ENCODE results near the gene C19orf53. TPM values are rescaled to one million over a fixed set of nuclear protein-coding genes. Genes with fewer than 3 reads are reported as not detected.
A peak's percentile ranks its signal among the peaks of the same experiment; 100 is the strongest.

The C19orf53 gene
- 100 to 1,000 TPM; 122 to 265 (median 152) TPM for total RNA-seq

DNA sequence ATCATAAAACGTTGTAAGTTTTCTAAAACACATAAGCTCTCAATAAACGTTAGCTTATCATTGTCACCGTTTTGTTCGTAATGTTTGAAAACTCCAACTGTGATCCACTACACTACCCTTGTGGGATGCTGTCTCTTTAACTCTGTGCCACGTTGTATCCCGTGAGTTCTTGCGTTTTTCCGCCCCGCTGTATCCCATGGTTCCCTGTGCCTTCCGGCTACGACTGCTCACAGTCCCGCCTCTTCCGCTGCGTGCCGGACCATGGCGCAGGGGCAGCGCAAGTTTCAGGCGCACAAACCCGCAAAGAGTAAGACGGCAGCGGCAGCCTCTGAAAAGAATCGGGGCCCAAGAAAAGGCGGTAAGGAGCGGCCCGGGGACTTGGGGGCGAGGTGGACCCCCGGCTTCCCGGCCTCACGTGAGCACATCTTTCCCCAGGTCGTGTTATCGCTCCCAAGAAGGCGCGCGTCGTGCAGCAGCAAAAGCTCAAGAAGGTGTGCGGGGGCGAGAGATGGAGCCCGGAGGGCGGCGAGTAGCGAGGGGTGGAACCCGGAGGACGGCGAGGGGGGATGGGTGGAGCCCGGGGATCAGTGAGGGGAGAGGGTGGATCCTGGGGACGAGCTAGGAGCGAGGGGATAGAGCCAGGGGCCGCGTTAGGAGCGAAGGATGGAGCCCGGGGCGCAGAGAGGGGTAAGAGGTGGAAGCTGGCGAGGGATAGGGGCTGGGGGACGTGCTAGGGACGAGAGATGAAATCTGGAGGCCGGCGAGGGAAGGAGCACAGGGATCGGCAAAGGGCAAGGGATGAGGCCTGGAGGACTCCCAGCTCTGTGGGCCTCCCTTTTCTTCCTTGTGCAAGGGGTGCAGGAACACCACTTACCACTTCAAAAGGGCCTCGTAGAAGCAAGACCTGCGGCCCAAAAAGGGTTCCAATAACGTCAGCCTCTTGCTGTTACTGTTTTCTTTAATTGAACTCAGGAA lies at the start of gene C19orf53:
C19orf53 (plus strand) TSS at position 240 of the 975 bp plus-strand sequence; CDS start at position 262, 22 bp downstream.
- 0 to 5% (median 0%) methylated on average over 1 to 15 of the region's 61 CpGs; no CpG with 5 or more reads in 1 of the 10 experiments for whole genome bisulfite sequencing, 10 experiments
- peak within 1 kb of the TSS; percentile 58 to 98 (median 95) for H3K4me3 ChIP-seq
- peaks cover 4 to 7% of the 10 kb centered on the region in 2 donors for H3K4me1 ChIP-seq (replicated peaks in 1 of 2)
- peak within 1 kb of the TSS; percentile 84 to 87 for H3K27ac ChIP-seq
- in situ Hi-C loops (cut with MboI; ENCODE audit: low pct_unique_long_range_greater_than_20kb in 2 of 9, low sequenced_read_pairs in 9 of 9, unreplicated experiment in 9 of 9), result no loop called here
- peak; percentile 97 to 99 (median 98) for ATAC-seq (replicated peaks in 6 of 8)

DNA sequence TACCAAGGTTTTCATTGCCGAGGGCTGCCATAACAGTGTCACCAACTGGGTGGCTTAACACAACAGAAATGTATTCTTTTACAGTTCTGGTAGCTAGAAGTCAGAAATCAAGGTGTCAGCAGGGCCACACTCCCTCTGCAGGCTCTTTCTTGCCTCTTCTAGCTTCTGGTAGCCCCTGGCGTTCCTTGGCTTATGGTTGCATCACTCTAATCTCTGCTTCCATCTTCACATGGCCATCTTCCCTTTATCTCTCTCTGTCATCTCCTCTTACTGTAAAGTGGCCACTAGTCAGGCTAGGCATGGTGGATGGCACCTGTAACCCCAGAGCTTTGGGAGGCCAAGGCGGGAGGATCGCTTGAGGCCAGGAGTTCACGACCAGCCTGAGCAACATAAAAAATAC lies 47.9 kb upstream of the C19orf53 start:
- no peak for ATAC-seq (replicated peaks in 6 of 8)
- no peak overlapping the region for H3K27ac ChIP-seq
- in situ Hi-C loops (cut with MboI; ENCODE audit: low pct_unique_long_range_greater_than_20kb in 2 of 9, low sequenced_read_pairs in 9 of 9, unreplicated experiment in 9 of 9), result loop anchor here in 1 of 9 experiments (10.0 kb wide), 1 partner anchor 452 kb away; no protein-coding TSS in a partner anchor
- WGBS, 10 experiments, result 78 to 100% (median 94%) methylated on average over 1 to 4 of the region's 5 CpGs; no CpG with 5 or more reads in 1 of the 10 experiments
- peaks cover 6% of the 10 kb centered on the region in 2 donors for H3K4me1 ChIP-seq (replicated peaks in 1 of 2)
- no peak overlapping the region for H3K4me3 ChIP-seq

DNA sequence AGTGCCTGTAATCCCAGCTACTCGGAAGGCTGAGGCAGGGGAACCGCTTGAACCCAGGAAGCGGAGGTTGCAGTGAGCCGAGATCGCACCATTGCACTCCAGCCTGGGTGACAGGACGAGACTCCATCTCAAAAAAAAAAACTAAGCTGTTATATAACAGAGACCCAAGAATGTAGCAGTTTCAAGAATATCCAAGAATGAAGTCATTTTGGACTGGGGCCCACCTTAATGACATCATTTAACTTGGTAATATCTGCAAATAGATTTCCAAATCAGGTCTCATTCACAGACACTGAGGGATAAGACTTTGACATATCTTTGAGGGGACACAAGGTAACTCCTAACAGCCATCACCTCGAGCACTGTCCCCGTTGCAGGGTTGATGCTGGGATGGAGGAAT lies 46.5 kb upstream of the C19orf53 start:
- in situ Hi-C loops (cut with MboI; ENCODE audit: low pct_unique_long_range_greater_than_20kb in 2 of 9, low sequenced_read_pairs in 9 of 9, unreplicated experiment in 9 of 9), result loop anchor here in 1 of 9 experiments (10.0 kb wide), 1 partner anchor 453 kb away; no protein-coding TSS in a partner anchor
- peaks cover 8 to 10% of the 10 kb centered on the region in 2 donors for H3K4me1 ChIP-seq (replicated peaks in 1 of 2)
- no peak for ATAC-seq (replicated peaks in 6 of 8)

DNA sequence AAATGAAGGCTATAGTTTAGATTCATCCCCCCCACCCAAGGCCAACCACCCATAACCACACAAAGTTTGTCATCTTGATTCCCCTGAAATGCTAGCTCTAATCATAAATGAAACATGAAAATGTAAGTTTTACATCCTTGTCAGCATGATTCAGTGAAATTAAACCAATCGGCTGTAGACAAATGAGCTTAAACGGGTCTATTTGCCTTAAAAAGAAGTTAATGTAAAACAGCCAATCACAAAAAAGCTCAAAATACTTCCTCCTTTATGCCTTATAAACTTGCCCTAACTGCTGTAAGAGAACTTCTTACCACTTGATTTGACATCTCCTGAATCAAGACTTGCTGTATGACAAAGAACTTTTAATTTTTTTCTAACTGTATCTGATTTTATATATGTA lies 44.4 kb upstream of the C19orf53 start:
- Histone ChIP-seq H3K4me1 (replicated peaks in 1 of 2) (peaks cover 8 to 10% of the 10 kb centered on the region in 2 donors), H3K4me3 (no peak overlapping the region), H3K27ac (no peak overlapping the region)
- in situ Hi-C loops (cut with MboI; ENCODE audit: low pct_unique_long_range_greater_than_20kb in 2 of 9, low sequenced_read_pairs in 9 of 9, unreplicated experiment in 9 of 9), result loop anchor here in 1 of 9 experiments (10.0 kb wide), 1 partner anchor 455 kb away; no protein-coding TSS in a partner anchor
- no peak for ATAC-seq (replicated peaks in 6 of 8)
- 12 to 100% (median 79%) methylated on average over 1 to 2 of the region's 2 CpGs; no CpG with 5 or more reads in 3 of the 10 experiments for WGBS, 10 experiments

More for the DNA sequence above, 46.5 kb upstream of the C19orf53 start:
- H3K4me3 ChIP-seq, result no peak overlapping the region
- H3K27ac ChIP-seq, result no peak overlapping the region
- 23 to 100% (median 64%) methylated on average over 1 to 6 of the region's 8 CpGs; no CpG with 5 or more reads in 3 of the 10 experiments for WGBS, 10 experiments

DNA sequence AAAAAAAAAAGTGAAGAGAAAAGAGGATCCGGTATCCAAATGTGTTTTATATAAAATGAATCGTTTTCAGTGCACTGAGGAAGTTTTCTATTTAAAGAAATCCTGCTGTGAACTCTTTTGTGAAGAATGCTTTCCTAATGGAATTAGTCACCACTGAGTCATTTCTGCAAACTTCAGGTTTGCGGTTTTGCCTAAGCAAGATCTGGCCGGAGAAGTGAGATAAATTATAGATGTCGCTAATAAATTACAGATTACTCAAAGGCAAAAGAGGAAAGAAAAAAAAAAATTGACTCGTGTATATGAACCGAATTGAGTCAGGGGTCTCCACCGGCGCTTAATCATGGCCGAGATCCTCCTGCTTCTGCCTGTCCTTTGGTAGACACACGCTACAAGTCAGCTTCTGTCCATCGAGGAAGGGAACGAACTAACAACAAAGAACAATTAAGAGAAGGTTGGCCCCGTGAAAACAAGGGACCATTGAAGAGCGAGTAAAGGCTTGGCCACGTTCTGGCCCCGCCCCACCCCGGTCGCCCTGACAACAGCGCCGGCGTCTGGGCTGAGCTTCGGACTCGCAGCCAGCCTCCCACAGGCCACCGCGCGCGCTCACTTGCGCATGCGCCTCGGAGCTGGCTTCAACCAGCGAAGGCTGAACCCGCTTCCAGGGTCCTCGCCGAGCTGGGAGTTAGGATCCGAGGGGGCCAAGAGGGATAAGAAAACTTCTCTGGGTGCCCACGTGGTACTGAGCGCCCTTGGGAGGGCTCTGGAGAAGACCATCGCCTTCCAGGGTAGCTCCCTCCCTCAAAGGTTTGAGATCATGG lies 42.9 kb upstream of the C19orf53 start:
- 0 to 9% (median 3%) methylated on average over 4 to 26 of the region's 39 CpGs for WGBS, 10 experiments

DNA sequence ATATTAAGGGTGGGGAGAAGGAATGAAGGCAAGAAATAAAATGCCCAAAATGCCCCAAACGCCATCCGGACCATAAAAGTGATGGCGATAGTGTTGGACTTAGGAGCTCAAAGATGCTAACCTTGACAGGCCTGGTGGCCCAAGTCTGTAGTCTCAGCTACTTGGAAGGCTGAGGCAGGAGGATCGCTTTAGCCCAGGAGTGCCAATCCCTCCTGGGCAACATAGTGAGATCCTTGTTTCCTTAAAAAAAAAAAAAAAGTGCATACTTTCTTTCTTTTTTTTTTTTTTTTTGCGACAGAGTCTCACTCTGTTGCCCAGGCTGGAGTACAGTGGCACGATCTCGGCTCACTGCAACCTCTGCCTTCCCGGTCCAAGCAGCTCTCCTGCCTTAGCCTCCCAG lies 41.9 kb upstream of the C19orf53 start:
- H3K4me1 ChIP-seq (replicated peaks in 1 of 2), result peaks cover 8 to 10% of the 10 kb centered on the region in 2 donors
- in situ Hi-C loops (cut with MboI; ENCODE audit: low pct_unique_long_range_greater_than_20kb in 2 of 9, low sequenced_read_pairs in 9 of 9, unreplicated experiment in 9 of 9), result no loop called here
- peak overlapping the region; percentile 42 to 53 (median 44) for H3K4me3 ChIP-seq
- WGBS, 10 experiments, result 75 to 100% (median 93%) methylated on average over 1 to 7 of the region's 8 CpGs; no CpG with 5 or more reads in 5 of the 10 experiments
- H3K27ac ChIP-seq, result no peak overlapping the region
- no peak for ATAC-seq (replicated peaks in 6 of 8)

More for the DNA sequence above, 42.9 kb upstream of the C19orf53 start:
- ATAC-seq (replicated peaks in 6 of 8), result peak; percentile 98 to 100 (median 99)
- in situ Hi-C loops (cut with MboI; ENCODE audit: low pct_unique_long_range_greater_than_20kb in 2 of 9, low sequenced_read_pairs in 9 of 9, unreplicated experiment in 9 of 9), result no loop called here
- H3K27ac ChIP-seq, result peak overlapping the region; percentile 76 to 82
- peaks cover 8 to 10% of the 10 kb centered on the region in 2 donors for H3K4me1 ChIP-seq (replicated peaks in 1 of 2)
- H3K4me3 ChIP-seq, result peak overlapping the region; percentile 42 to 53 (median 44)

DNA sequence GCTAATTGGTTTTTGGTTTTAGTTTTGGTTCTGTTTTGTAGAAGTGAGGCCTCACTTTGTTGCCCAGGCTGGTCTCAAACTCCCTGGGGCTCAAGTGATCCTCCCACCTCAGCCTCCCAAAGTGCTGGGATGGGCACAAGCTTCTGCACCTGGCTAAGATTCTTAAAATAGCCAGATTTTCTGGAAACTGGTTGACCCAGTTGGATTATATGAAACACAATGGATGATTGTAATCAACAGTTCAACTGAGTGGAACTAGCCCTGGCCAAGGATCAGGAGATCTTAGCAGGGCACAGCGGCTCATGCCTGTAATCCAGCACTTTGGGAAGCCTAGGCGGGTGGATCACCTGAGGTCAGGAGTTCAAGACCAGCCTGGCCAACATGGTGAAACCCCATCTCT lies 39.5 kb upstream of the C19orf53 start:
- 93% methylated on average over 2 of the region's 2 CpGs; no CpG with 5 or more reads in 9 of the 10 experiments for WGBS, 10 experiments
- no peak for ATAC-seq (replicated peaks in 6 of 8)

DNA sequence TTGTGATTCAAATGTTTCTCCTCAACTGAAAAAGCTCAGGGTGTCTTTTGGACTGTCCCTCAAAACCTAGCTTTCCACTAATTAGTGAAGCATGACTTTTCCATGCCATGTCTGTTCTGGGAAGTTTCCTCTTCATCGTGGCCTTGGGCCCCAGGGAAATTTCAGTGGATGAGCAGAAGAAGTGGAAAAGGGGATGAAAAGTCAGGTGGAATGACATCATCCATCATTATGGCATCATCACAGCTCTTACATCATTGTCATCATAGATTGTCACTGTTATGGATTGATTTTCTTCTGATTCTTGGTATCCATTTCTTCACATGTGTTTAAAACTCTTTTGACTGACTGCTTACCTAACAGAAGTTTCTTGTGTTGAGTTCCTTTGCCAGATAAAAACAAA lies 36.2 kb upstream of the C19orf53 start:
- no peaks in the 10 kb centered on the region for H3K4me1 ChIP-seq (replicated peaks in 1 of 2)
- no peak overlapping the region for H3K4me3 ChIP-seq
- in situ Hi-C loops (cut with MboI; ENCODE audit: low pct_unique_long_range_greater_than_20kb in 2 of 9, low sequenced_read_pairs in 9 of 9, unreplicated experiment in 9 of 9), result no loop called here
- 60 to 100% (median 86%) methylated on average over 1 of the region's 1 CpG; no CpG with 5 or more reads in 6 of the 10 experiments for WGBS, 10 experiments
- ATAC-seq (replicated peaks in 6 of 8), result no peak
- H3K27ac ChIP-seq, result no peak overlapping the region

More for the DNA sequence above, 39.5 kb upstream of the C19orf53 start:
- no peak overlapping the region for H3K4me3 ChIP-seq
- H3K4me1 ChIP-seq (replicated peaks in 1 of 2), result peaks cover 8 to 10% of the 10 kb centered on the region in 2 donors
- in situ Hi-C loops (cut with MboI; ENCODE audit: low pct_unique_long_range_greater_than_20kb in 2 of 9, low sequenced_read_pairs in 9 of 9, unreplicated experiment in 9 of 9), result no loop called here
- no peak overlapping the region for H3K27ac ChIP-seq

DNA sequence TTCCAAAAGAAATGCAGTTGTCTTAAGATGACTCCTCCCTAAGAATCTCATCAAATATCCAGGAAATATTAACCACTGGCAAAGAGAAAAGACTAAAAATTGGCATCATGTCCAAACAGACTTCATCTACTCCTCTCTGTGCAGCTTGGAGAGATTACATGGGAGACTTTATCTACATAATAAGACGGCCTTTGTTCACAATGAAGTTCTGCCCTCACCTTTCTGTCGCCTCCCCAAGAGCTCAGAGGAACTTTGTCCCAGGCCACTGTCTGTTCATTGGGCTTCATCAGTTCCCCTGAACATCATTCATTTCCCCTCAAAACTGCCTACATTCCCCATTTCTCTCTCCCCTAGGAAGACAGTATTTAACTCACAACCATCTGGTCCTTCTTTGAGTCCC lies 32.4 kb upstream of the C19orf53 start:
- in situ Hi-C loops (cut with MboI; ENCODE audit: low pct_unique_long_range_greater_than_20kb in 2 of 9, low sequenced_read_pairs in 9 of 9, unreplicated experiment in 9 of 9), result no loop called here
- Histone ChIP-seq H3K4me1 (replicated peaks in 1 of 2) (no peaks in the 10 kb centered on the region), H3K27ac (no peak overlapping the region), H3K4me3 (no peak overlapping the region)
- ATAC-seq (replicated peaks in 6 of 8), result no peak
- 75 to 100% (median 85%) methylated on average over 1 to 2 of the region's 2 CpGs; no CpG with 5 or more reads in 3 of the 10 experiments for WGBS, 10 experiments

DNA sequence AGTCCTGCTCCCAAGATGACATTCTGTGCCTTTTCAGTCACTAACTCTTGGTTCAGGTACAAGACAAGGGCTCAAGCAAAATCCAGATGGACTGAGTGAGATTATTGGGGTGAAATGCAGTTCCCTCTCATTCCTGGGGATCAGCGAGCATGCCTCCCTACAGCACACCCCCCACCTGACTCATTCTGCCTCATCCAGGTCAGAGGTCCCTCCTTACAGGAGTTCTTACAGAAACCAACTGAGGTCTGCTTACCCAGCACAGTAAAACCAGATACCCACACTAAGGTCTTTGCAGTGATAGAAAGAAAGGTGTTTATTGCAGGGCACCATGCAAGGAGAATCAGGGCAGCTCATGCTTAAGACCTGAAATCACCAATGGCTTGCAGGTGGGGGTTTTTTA lies 31.5 kb upstream of the C19orf53 start:
- ATAC-seq (replicated peaks in 6 of 8), result no peak
- WGBS, 10 experiments, result 17 to 86% (median 80%) methylated on average over 1 of the region's 1 CpG; no CpG with 5 or more reads in 7 of the 10 experiments
- Histone ChIP-seq H3K27ac (no peak overlapping the region), H3K4me3 (no peak overlapping the region), H3K4me1 (replicated peaks in 1 of 2) (no peaks in the 10 kb centered on the region)
- in situ Hi-C loops (cut with MboI; ENCODE audit: low pct_unique_long_range_greater_than_20kb in 2 of 9, low sequenced_read_pairs in 9 of 9, unreplicated experiment in 9 of 9), result no loop called here

DNA sequence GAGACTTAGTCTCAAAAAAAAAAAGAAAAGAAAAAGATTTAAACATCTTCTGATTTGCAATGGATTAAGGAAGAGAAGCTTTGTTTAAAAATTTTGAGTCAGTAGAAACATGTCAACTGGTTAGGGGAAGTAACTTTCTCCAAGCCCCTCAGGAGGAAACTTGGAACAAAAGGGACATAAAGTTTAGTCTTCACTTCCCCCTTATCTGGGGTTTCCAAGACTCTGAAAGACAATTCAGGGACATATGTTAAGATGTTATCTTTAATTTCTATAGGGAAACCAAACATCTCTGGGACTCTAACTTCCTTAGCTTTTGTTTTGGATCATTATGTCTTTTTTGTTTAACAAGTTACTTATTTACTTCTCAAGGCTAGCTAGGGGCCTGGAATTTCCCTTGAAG lies 30.1 kb upstream of the C19orf53 start:
- in situ Hi-C loops (cut with MboI; ENCODE audit: low pct_unique_long_range_greater_than_20kb in 2 of 9, low sequenced_read_pairs in 9 of 9, unreplicated experiment in 9 of 9), result no loop called here
- no peak for ATAC-seq (replicated peaks in 6 of 8)
- H3K27ac ChIP-seq, result no peak overlapping the region
- H3K4me3 ChIP-seq, result no peak overlapping the region
- H3K4me1 ChIP-seq (replicated peaks in 1 of 2), result peaks cover 6 to 7% of the 10 kb centered on the region in 2 donors

DNA sequence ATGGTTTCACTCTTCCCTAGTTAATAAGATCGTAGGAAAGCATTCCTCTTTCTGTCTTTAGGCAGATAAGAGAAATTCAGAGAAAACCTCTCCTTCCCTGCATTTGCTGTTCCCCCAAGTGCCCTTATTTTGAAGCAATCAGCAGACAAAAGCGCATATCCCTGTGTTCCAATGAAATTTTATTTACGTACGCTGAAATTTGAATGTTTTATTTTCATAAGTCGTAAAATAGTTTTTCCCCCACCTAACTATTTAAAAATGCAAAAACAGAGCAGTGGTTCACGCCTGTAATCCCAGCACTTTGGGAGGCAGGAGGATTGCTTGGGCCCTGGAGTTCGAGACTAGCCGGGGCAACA lies 27.2 kb upstream of the C19orf53 start:
- H3K4me1 ChIP-seq (replicated peaks in 1 of 2), result peaks cover 6 to 7% of the 10 kb centered on the region in 2 donors
- WGBS, 10 experiments, result 45 to 100% (median 96%) methylated on average over 1 to 8 of the region's 8 CpGs
- H3K4me3 ChIP-seq, result peak overlapping the region; percentile 17 to 73 (median 64)
- in situ Hi-C loops (cut with MboI; ENCODE audit: low pct_unique_long_range_greater_than_20kb in 2 of 9, low sequenced_read_pairs in 9 of 9, unreplicated experiment in 9 of 9), result no loop called here
- ATAC-seq (replicated peaks in 6 of 8), result no peak
- H3K27ac ChIP-seq, result peak overlapping the region in 1 of 2 donors; percentile 34

Data from motor neuron (in vitro differentiated cells).